Inferior parietal cortex (tissue), 1 donor: ENCODE data around the gene PRPSAP1.

Experiments used
- DNase-seq: peaks from one replicate; pipeline ENCODE4 v3.0.0-alpha.2; 2016; ENCODE audit errors: extremely low spot score

PRPSAP1 gene, protein sequence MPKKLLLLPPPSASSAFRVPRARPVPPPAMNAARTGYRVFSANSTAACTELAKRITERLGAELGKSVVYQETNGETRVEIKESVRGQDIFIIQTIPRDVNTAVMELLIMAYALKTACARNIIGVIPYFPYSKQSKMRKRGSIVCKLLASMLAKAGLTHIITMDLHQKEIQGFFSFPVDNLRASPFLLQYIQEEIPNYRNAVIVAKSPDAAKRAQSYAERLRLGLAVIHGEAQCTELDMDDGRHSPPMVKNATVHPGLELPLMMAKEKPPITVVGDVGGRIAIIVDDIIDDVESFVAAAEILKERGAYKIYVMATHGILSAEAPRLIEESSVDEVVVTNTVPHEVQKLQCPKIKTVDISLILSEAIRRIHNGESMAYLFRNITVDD

DNA sequence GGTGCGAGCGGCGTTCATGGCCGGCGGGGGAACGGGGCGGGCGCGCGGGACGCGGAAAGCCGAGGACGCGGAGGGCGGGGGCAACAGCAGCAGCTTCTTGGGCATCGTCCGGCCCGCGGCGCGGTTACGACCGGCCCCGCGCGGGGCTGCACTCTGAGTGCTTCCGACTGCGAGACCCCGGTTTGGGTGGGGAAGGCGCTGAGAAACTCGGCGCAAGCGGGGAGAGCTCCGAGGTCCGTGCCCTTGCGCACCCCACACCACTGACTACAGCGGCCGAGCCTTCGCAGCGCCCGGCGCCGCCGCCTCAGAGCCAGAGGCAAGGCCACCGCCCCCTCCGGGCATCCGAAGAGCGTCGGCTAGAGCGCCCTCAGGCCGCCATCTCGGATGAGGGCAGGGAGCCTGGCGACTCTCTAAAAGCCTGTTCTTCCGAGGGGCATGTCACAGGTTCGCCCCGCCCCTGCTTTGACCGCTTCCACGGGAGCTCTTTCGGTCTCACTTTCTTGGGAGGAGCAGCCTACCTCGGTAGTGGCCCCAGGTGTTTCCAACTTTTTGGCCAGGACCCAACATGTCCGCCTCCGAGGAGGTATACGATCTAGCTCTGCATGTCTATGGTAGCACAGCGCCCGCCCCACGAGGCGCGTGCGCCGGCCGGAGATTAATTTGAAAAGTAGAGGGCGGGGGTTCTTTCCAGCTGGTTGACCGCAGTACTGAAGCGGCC, at the start of gene PRPSAP1:
Gene PRPSAP1 (minus strand): TSS at position 318 of the 718 bp plus-strand sequence. CDS start 213 bp downstream, at position 105.
- peak; percentile 93 for DNase-seq

DNA sequence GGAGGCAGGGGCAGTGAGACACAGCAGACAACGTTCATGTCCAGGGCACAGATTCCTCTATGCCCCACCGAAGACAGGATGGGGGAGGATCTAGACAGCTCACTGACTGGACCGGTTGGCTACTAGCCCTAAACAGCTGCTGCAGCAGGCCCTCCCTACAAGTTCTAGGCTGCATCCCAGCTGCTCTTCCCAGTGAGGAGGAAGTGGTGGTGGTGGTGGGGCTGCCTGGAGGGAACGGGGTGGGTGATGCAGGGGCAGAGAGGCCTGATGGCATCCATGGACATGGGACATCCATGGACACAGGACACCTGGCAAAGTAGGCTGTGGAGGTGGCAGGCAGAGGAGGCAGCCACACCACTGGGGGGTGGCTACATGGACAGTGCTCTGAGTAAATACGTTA, 49.0 kb upstream of the PRPSAP1 start:
- no peak for DNase-seq

DNA sequence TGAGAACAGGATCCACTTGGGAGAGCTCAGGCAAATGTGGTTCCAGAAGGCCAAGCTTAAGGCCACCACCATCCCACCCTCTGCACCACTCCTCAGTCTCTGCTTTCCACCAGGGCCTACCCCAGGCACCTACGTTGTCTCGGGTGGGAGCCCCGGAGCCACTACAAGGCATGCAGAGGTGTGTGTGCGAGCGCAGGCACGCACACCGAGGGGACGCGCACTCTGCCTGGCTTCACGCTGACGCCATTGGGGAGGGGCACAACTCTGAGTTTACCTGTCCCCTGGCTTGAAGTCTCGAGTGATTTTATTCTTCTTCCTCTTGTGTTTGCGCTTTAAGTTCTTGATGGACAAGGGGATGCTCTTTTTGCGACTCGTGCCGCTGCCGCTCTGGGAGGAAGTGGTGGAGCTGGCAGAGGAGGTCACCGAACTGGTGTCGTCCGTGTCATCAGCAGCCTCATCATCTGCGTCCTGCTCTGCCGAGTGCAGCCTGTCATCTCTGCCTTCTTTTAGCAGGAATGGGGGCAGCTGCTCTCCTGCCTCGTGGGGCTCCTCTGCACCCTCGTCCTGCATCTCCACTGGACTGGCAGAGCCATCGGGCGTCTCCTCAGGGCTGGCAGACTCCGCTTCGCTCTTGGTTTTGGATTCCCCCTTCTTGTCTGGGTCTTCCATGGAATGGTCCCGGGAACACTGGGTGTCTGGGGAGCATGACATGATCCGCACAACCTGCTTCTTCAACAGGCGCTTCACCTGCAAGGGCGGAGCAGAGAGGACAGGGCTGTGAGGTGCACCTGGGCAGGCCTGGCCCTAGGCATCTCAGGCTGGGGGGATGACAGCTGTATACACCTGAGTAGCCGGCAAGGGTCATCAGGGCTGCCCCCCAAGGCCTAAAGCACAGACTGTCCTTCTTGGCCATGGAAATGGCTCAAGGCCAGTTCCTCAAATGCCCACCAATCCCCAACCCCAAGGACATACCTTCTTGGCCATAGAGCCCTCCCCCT, 45.8 kb upstream of the PRPSAP1 start:
- DNase-seq: no peak

DNA sequence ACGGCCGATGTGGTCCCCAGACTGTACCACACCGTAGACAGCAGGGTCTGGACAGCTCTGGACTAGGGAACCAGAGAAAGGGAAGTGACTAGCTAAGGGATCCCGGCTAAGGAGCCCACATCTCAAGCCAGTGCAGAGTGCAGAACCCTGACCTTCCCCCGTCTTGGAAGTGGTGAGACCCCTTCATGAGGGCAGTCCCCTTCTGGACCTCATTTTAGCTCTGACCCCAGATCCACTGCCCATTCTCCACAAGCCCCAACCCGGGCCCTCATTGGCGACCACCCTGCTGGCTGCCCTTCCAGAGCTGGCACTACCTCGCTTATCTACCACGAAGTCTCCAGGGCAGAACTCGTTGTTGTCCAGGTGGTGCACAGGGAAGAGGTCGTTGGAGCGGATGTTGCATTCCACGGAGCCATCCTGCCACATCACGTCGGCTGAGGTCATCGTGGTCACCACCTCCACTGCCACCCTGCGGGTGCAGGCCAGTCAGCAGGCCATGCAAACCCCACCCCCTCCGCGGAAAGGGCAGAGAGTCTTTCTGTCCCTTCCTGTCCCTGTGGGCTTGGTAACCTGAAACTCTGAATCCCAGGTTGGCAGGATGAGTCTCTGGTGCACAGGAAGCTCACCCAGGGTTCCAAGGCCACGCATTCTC, 44.9 kb upstream of the PRPSAP1 start:
- DNase-seq: no peak

DNA sequence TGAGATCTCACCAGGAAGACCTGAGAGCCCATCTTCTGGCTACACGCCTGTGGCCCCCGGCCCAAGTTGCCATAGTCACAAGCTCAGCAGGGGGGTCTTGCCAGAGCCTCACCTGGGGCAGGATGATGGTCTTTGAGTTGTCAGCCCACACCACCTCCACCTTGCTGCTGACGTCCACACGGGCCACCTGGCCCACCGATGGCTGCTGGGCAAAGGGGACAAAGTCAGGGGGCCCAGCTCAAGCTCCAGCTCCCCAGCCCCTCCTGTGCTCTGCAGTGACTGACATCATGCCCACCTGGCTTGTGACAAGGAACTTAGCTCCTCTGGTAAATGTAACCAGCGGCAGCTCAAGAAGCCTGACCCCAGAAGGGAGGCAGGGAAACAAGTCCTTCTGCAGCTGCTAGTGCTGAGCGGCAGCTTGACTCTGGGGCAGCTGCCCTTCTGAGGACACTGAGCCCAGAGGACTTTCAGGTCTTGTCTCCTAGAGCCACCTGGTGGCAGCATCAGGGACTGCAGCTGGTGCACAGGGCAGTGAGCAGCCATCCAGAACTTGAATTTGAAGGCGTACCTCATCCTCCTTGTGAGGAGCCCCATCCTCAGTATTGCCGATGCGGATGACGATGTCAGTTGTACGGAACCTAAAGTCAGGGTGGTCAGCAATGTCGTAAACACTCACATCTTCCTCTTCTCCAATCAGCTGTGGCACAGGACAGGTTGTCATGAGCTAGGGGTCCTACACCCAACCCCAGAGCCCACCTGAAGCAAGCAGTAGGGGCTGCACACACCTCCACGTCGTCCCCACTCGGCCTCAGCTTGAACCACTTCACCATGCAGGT, 44.2 kb upstream of the PRPSAP1 start:
- peak; percentile 95 for DNase-seq

DNA sequence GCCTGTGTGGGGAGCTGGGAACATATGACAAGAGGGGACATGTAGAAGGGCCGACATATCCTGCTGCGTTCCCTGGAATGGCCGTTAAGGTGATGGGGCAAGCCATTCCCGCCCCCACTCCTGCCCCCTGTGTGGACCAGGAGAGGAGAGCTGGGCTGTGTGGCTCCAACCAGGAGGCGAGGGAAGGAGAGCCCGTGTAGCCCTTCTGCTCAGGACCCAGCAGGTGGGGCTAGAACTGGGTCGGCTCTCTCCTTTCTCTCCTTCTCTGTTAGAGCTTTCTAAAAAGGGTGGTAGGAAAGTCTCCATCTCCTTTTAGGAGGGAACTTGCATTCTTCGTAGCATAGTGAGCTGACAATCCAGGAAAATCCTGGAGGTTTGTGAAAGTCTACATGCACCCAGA, 43.5 kb upstream of the PRPSAP1 start:
- DNase-seq: no peak

DNA sequence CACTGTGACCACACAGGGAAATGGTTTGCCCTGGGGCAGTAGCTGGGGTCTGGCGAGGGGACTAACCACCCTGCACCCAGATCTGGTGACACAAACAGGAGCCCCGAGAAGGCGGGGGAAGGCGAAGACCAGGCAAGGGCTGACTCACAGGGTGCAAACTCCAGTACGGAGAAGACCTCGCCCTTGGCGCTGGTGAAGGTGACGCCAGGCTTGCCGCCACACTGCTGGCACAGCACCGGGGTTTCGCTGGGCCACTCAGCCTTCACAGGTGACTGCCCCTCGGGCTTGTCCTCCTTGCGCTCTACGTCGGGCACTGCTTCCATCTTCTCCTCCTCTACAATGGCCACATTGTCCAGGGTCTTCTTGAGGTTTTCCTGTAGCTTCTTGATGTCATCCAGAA, 42.3 kb upstream of the PRPSAP1 start:
- DNase-seq: no peak

DNA sequence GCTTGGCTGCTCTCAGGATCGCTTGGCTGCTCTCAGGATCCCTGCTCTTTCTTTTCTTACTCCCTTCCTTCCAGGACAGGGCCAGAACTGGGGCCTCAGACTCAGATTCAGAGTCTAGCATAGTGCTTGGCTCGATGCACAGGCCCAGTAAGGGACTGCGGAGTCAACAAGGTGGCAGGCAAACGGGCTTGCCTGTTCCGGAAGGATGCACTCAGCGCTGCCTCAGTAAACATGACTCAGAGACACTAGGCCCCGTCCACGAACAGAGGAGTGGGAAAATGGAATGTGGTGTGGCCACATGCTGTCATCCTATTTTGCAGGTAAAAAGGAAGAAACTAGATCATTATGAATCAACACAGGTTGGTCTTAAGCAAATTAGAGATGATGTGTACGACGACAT, 40.5 kb upstream of the PRPSAP1 start:
- no peak for DNase-seq

DNA sequence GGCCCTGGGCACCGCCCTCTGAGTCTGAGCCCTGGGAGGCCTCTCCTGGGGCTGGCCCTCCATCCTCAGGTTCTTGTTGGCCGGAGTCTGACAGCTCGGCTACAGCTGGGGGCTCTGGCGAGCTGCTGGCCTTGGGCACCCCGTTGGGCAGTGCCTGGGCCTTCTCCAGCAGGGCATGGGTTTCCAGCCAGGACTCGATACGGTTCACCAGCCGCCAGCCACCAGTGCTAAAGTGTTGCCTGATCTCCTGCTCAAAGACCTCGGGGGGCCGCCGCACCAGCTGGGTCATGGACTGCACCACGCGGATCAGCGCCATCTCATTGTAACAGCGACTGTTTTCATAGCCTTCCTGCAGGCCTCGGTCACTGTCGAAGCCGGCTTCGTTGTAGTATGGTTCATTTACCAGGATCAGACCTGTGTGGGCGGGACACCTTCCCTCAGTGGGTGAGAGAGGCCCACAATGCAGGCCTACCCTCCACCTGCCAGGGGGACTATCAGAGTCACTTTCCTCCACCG, 37.5 kb upstream of the PRPSAP1 start:
- DNase-seq: no peak

DNA sequence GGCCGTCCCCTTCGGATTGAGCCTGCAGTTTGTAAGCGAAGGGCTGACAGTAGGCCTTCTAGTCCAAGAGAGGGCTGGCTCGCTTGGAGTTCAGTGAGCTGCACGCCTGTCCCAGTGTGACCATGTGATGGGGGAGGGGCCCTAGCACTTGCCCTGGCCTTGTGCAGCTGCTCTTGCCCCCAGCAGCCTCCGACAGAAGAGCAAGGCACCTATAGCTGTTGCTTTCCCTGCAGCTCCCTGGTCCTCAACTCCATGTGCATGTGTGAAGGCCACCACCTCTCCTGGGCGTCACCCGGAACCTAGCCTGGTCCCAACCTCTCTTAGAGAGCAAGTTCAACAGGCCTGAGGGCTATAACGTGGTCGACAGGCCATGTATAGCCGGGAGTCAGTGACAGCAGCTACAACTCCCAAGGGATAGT, 36.3 kb upstream of the PRPSAP1 start:
- no peak for DNase-seq

DNA sequence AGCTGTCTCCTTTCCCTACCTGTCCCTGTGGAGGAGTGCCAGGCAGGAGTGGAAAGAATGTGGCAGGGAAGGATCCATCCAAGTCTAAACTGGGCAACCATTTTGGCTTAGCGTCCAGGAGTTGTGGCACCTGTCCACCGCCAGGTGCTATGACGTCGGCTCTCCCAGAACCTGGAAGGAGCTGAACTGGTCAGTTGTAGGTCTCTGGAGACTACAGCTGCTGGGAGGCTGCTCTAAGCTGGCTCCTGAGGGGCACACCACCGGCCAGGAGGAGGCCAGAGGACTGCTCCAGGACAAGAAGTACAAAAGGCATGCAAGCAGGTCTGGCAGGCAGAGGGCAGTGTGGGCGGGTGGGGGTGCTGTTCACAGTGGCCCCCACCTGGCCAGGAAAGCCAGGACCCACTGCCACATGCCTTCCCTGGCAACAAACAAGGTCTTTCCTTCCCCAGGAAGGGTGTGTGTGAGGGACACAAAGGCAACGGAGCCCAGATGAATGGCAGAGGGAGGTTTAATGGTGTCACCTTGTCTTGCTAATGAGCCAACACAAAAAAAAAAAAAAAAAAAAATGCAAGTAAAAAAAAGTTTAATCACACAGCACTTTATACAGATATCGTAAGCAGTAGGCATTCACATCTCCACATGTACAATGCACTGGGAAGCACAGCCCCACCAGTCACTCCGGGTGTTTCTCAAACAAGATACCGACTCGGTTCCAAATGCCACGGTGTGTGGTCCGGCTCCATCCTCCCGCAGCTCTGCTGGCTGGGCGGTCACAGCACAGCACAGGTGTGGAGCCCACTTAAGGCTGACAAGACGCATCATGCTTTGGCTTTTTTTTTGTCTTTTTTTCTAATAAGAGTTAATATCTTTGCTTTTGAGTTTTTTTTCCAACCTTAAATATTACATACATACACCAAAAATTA, 35.5 kb upstream of the PRPSAP1 start:
- DNase-seq: no peak

DNA sequence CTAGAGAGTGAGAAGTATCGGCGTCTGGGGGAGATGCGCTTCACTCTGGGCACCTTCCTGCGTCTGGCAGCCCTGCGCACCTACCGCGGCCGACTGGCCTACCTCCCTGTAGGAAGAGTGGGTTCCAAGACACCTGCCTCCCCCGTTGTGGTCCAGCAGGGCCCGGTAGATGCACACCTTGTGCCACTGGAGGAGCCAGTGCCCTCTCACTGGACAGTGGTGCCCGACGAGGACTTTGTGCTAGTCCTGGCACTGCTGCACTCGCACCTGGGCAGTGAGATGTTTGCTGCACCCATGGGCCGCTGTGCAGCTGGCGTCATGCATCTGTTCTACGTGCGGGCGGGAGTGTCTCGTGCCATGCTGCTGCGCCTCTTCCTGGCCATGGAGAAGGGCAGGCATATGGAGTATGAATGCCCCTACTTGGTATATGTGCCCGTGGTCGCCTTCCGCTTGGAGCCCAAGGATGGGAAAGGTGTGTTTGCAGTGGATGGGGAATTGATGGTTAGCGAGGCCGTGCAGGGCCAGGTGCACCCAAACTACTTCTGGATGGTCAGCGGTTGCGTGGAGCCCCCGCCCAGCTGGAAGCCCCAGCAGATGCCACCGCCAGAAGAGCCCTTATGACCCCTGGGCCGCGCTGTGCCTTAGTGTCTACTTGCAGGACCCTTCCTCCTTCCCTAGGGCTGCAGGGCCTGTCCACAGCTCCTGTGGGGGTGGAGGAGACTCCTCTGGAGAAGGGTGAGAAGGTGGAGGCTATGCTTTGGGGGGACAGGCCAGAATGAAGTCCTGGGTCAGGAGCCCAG, 33.5 kb upstream of the PRPSAP1 start:
- no peak for DNase-seq

DNA sequence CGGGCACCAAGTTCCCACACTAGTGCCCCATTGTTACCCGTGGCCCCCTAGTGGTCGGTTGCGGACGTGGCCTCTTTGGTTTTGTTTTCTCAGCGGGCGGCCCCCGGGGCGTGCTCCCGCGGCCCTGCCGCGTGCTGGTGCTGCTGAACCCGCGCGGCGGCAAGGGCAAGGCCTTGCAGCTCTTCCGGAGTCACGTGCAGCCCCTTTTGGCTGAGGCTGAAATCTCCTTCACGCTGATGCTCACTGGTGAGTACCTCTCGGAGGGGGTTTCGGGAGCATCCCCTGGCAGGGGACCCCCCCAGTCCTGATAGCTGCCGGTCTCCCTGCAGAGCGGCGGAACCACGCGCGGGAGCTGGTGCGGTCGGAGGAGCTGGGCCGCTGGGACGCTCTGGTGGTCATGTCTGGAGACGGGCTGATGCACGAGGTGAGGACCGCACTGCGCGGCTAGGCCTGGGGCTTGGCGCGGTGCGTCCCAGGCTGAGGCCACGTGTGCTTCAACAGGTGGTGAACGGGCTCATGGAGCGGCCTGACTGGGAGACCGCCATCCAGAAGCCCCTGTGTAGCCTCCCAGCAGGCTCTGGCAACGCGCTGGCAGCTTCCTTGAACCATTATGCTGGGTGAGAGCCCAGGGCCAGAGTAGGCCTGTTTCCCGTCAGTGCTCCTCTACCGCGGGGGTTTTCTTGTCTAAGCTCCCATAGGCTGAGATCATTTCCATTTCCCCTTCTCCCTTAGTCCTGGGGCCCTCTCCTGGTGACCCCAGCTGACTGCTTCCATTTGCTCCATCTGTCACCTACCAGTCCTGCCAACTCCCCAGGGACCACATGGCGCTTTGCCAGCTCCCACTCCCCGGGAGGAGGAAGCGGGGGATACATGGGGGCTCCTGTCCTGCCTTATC, 32.4 kb upstream of the PRPSAP1 start:
- DNase-seq: peak; percentile 61

DNA sequence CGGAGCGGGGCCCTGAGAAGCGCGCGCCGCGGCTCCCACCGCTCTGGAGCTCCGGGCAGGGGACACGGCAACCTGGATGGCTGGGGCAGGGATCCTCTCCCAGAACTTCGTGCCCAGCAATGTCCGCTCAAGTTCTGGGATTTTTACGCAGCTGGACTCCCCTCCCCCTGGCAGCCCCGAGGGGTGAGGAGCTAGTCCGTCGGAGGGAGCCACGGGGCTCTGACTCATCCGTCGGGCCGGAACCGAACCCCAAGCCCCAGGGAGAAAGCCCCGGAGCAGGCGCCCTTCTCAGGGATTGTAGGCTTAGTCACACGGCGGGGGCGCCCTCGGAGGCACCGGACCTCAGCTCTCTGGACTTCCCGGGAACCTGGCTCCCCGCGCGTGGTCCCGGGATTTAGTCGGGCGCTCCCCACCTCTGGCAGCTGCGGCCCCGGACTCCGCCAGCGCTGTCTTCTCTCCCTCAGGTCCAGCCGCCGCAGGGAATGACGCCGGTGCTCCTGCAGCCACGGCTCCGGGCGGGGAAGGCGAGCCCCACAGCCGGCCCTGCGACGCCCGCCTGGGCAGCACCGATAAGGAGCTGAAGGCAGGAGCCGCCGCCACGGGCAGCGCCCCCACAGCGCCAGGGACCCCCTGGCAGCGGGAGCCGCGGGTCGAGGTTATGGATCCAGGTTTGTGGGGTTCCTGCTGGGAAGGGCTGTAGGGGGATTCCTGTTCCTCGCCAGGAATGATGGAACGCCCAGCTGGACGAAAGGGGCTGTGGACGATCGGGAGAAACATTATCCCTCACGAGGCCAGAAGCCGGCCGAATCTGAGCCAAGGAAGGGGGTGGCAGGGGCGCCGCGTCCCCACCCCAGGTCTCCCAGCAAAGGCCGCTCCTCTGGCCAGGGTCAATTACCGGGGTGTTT, 31.5 kb upstream of the PRPSAP1 start:
- DNase-seq: no peak

DNA sequence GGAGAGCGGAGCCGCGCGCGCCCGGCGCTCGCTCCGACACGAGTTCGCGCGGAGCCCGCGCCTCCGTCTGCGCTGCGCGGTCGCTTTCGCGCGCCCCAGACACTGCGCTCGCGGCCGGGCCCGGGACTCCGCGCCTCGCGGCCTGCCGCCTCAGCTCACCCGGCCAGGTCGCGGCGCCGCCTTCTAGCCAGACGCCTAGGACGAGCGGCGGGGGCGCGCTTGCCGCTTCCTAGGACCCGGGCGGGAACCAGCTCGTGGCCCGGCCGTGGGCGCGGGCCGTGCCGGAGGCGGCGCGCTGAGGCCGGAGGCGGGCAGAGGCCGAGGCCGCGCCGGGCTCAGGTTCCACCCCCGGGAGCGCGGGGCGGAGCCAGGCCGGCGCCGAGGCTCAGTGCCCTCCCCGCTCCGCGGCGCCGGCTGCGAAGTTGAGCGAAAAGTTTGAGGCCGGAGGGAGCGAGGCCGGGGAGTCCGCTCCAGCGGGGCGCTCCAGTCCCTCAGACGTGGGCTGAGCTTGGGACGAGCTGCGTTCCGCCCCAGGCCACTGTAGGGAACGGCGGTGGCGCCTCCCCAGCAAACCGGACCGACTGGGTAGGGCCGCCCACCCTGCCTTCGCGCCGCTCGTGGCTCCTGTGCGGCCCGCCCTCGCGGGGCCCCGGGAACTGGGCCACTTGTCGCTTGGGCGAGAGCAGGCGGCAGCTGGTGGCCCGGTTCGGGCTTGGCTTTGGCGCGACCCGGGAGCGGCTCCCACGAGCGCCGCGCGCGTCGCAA, 30.7 kb upstream of the PRPSAP1 start, which contains the start of gene SPHK1:
Gene SPHK1 (plus strand): TSS at position 388 of the 765 bp plus-strand sequence. CDS start 1,036 bp downstream, outside the sequence.
- DNase-seq: no peak
